H1 (cell line): Measurements from ENCODE around the gene NPC2. TPM values are rescaled to one million over a fixed set of nuclear protein-coding genes. Genes with fewer than 3 reads are reported as not detected.

Source experiments
- CTCF ChIA-PET: fragments of 300-600 bp; sonication (Branson Sonifier 250); formaldehyde crosslinking; loops from one replicate; lab custom pipeline; 2021; ENCODE audit not compliant: partially characterized antibody; lab: Charles Lee
- POLR2A ChIA-PET: fragments of 300-600 bp; sonication (Branson Sonifier 250); formaldehyde crosslinking; loops from one replicate; lab custom pipeline; 2021; ENCODE audit warnings: inconsistent platforms; ENCODE audit not compliant: partially characterized antibody; lab: Charles Lee
- DNase-seq, 2 experiments: peaks; one replicate each; pipeline versions ENCODE4 v3.0.0 to v3.0.0-alpha.2; 2010 to 2022; ENCODE audit warnings: low spot score in 2 of 2, low read depth in 1 of 2, mixed read lengths in 1 of 2
- FAIRE-seq: peaks from 2 replicates; lab custom pipeline; 2011; peaks lifted over from hg19 to GRCh38; lab: Jason Lieb, UNC
- H2AFZ ChIP-seq: 2 replicates; pipeline ENCODE4 v1.8.1; 2012; ENCODE audit warnings: low read length, inconsistent platforms
- H2AK5ac ChIP-seq: 2 replicates; pipeline ENCODE4 v1.6.1; 2013; ENCODE audit warnings: low read depth, low read length
- H2BK120ac ChIP-seq: replicated peaks from 2 replicates; pipeline ENCODE3; 2013; ENCODE audit warnings: low read depth, low read length, inconsistent platforms
- H2BK12ac ChIP-seq: 2 replicates; pipeline ENCODE4 v1.6.1; 2013; ENCODE audit warnings: low read depth, low read length
- H2BK15ac ChIP-seq: 2 replicates; pipeline ENCODE4 v1.6.1; 2013; ENCODE audit warnings: low read length
- H2BK20ac ChIP-seq: 2 replicates; pipeline ENCODE4 v1.6.1; 2013; ENCODE audit warnings: low read length
- H2BK5ac ChIP-seq: 2 replicates; pipeline ENCODE4 v1.6.1; 2013; ENCODE audit warnings: low read depth, low read length
- H3K14ac ChIP-seq: 2 replicates; pipeline ENCODE4 v1.6.1; 2013; ENCODE audit warnings: inconsistent platforms; ENCODE audit not compliant: insufficient read length
- H3K18ac ChIP-seq: 2 replicates; pipeline ENCODE4 v1.6.1; 2013; ENCODE audit warnings: low read length; ENCODE audit errors: extremely low read depth
- H3K23ac ChIP-seq: 2 replicates; pipeline ENCODE4 v1.6.1; 2013; ENCODE audit warnings: inconsistent platforms; ENCODE audit not compliant: insufficient read length
- H3K23me2 ChIP-seq: 2 replicates; pipeline ENCODE4 v1.6.1; 2013; ENCODE audit warnings: low read depth, low read length
- H3K27ac ChIP-seq: 2 replicates; pipeline ENCODE4 v1.6.1; 2011; ENCODE audit warnings: low read depth, low read length, inconsistent platforms
- H3K27me3 ChIP-seq, 4 experiments: replicated peaks in 1 of 4; 1 replicate in 1 of 4; 2 replicates in 3 of 4; pipeline versions ENCODE4 v1.6.1 to v1.8.1; 2011 to 2013; ENCODE audit warnings: low read length in 3 of 4, mild to moderate bottlenecking in 3 of 4, inconsistent platforms in 2 of 4, mixed read lengths in 2 of 4, moderate library complexity in 1 of 4; ENCODE audit not compliant: control insufficient read depth in 3 of 4, insufficient read depth in 3 of 4; ENCODE audit errors: extremely low read depth in 1 of 4
- H3K36me3 ChIP-seq, 4 experiments: 2 replicates each; pipeline versions ENCODE4 v1.6.1 to v1.8.1; 2011 to 2013; ENCODE audit warnings: mild to moderate bottlenecking in 4 of 4, low read length in 3 of 4, moderate library complexity in 2 of 4, control low read depth in 1 of 4, inconsistent platforms in 1 of 4; ENCODE audit not compliant: insufficient read depth in 4 of 4, control insufficient read depth in 2 of 4
- H3K4ac ChIP-seq: replicated peaks from 2 replicates; pipeline ENCODE3; 2013; ENCODE audit warnings: low read length, low read depth, mixed read lengths, inconsistent platforms; ENCODE audit not compliant: insufficient read length
- H3K4me1 ChIP-seq, 4 experiments: replicated peaks in 1 of 4; 1 replicate in 1 of 4; 2 replicates in 3 of 4; pipeline versions ENCODE4 v1.6.1 to v1.8.1; 2011 to 2013; ENCODE audit warnings: low read length in 3 of 4, inconsistent platforms in 2 of 4, mixed read lengths in 1 of 4; ENCODE audit not compliant: insufficient read depth in 4 of 4, control insufficient read depth in 3 of 4
- H3K4me2 ChIP-seq, 2 experiments: 2 replicates each; pipeline versions ENCODE4 v1.6.1 to v1.8.1; 2011 to 2013; ENCODE audit warnings: low read depth in 2 of 2, low read length in 2 of 2, control low read depth in 1 of 2, inconsistent platforms in 1 of 2, mild to moderate bottlenecking in 1 of 2; ENCODE audit not compliant: insufficient read depth in 1 of 2
- H3K4me3 ChIP-seq, 4 experiments: fragments of 200-600, 300-600 bp in 1 of 4; sonication (generic), shearing (Covaris generic), sonication (Bioruptor Twin) in 1 of 4; 2 replicates each; pipeline versions ENCODE4 v1.5.1 to v1.8.1; 2011 to 2016; ENCODE audit warnings: low read length in 4 of 4, low read depth in 3 of 4, control low read depth in 2 of 4, inconsistent platforms in 2 of 4, mild to moderate bottlenecking in 2 of 4, mixed read lengths in 1 of 4, moderate library complexity in 1 of 4; ENCODE audit not compliant: insufficient read depth in 2 of 4; ENCODE audit errors: extremely low read depth in 1 of 4
- H3K56ac ChIP-seq: replicated peaks from 2 replicates; pipeline ENCODE3; 2013; ENCODE audit warnings: low read depth, mild to moderate bottlenecking, mixed read lengths, low read length, inconsistent platforms; ENCODE audit not compliant: insufficient read length
- H3K79me1 ChIP-seq: 2 replicates; pipeline ENCODE4 v1.6.1; 2013; ENCODE audit warnings: low read depth, low read length, control low read depth
- H3K79me2 ChIP-seq, 2 experiments: 2 replicates each; pipeline versions ENCODE4 v1.6.1 to v1.8.1; 2012 to 2013; ENCODE audit warnings: low read length in 2 of 2, mild to moderate bottlenecking in 2 of 2, inconsistent platforms in 1 of 2; ENCODE audit not compliant: insufficient read depth in 2 of 2, control insufficient read depth in 1 of 2
- H3K9ac ChIP-seq, 4 experiments: replicated peaks in 1 of 4; 1 replicate in 1 of 4; 2 replicates in 3 of 4; pipeline versions ENCODE4 v1.6.1 to v1.8.1; 2011 to 2013; ENCODE audit warnings: low read depth in 3 of 4, low read length in 3 of 4, control low read depth in 2 of 4, mild to moderate bottlenecking in 2 of 4, moderate library complexity in 2 of 4, inconsistent platforms in 1 of 4; ENCODE audit errors: extremely low read depth in 1 of 4
- H3K9me3 ChIP-seq, 2 experiments: 2 replicates each; pipeline versions ENCODE4 v1.6.1 to v1.8.1; 2012 to 2013; ENCODE audit warnings: mild to moderate bottlenecking in 2 of 2, moderate library complexity in 2 of 2, control low read depth in 1 of 2, inconsistent platforms in 1 of 2, low read depth in 1 of 2, low read length in 1 of 2, mixed read lengths in 1 of 2; ENCODE audit not compliant: insufficient read depth in 2 of 2
- H4K20me1 ChIP-seq, 2 experiments: replicated peaks in 1 of 2; 2 replicates each; pipeline versions ENCODE3 to v1.8.1; 2011 to 2013; ENCODE audit warnings: inconsistent platforms in 2 of 2, low read length in 2 of 2, mild to moderate bottlenecking in 1 of 2; ENCODE audit not compliant: insufficient read depth in 2 of 2, control insufficient read depth in 1 of 2
- H4K5ac ChIP-seq: 2 replicates; pipeline ENCODE4 v1.6.1; 2013; ENCODE audit warnings: low read length, low read depth, mixed read lengths, inconsistent platforms; ENCODE audit not compliant: insufficient read length
- H4K8ac ChIP-seq: 2 replicates; pipeline ENCODE4 v1.8.0; 2013; ENCODE audit warnings: mild to moderate bottlenecking, moderate library complexity, low read length, inconsistent platforms; ENCODE audit not compliant: insufficient read depth; ENCODE audit errors: extremely low read depth
- H4K91ac ChIP-seq: replicated peaks from 2 replicates; pipeline ENCODE3; 2013; ENCODE audit warnings: low read length, mixed read lengths, inconsistent platforms; ENCODE audit not compliant: insufficient read length
- BACH1 ChIP-seq: IDR thresholded peaks from 2 replicates; pipeline ENCODE4 v1.6.1; 2012; ENCODE audit warnings: low read length, improper control_type of control experiment
- JUND ChIP-seq: IDR thresholded peaks from 2 replicates; pipeline ENCODE4 v1.6.1; 2011; ENCODE audit warnings: mild to moderate bottlenecking, improper control_type of control experiment, low read length
- PHF8 ChIP-seq: fragments of 200-600 bp; sonication (generic); conservative IDR thresholded peaks from 2 replicates; pipeline ENCODE4 v1.7.1; 2012; ENCODE audit warnings: low read depth, mild to moderate bottlenecking, inconsistent platforms, low read length, moderate library complexity
- POLR2A ChIP-seq, 2 experiments: IDR thresholded peaks; 1 replicate in 1 of 2; 2 replicates in 1 of 2; pipeline ENCODE4 v1.6.1; 2011; ENCODE audit warnings: low read depth in 2 of 2, low read length in 2 of 2, mild to moderate bottlenecking in 2 of 2; ENCODE audit errors: control extremely low read depth in 1 of 2
- RAD21 ChIP-seq, 2 experiments: IDR thresholded peaks in 1 of 2; conservative IDR thresholded peaks in 1 of 2; 2 replicates each; pipeline ENCODE4 v1.6.1; 2011; ENCODE audit warnings: low read depth in 2 of 2, low read length in 2 of 2, improper control_type of control experiment in 1 of 2, inconsistent platforms in 1 of 2, mild to moderate bottlenecking in 1 of 2, moderate library complexity in 1 of 2
- TAF7 ChIP-seq: optimal IDR thresholded peaks from 2 replicates; pipeline ENCODE3; 2011; ENCODE audit warnings: low read depth, mild to moderate bottlenecking, inconsistent platforms, low read length, moderate library complexity, borderline replicate concordance
- WGBS, 2 experiments: shearing (Covaris generic) in 1 of 2; methylation state at CpG; one replicate each; pipeline versions ENCODE4 v1.1.6 to v1.1.7; 2013 to 2015; ENCODE audit warnings: low lambda C conversion rate in 2 of 2, mixed read lengths in 2 of 2, inconsistent platforms in 1 of 2, low coverage in 1 of 2, missing lambda C conversion rate in 1 of 2; ENCODE audit not compliant: insufficient replicate concordance in 2 of 2, insufficient coverage in 1 of 2, insufficient read length in 1 of 2; ENCODE audit errors: extremely low coverage in 1 of 2, missing lambda C conversion rate in 1 of 2; 5-methylcytosine and 5-hydroxymethylcytosine counted together
- polyA plus RNA-seq, 7 experiments: library from polyadenylated mRNA; depleted of rRNA in 3 of 7; stranded (reverse) in 5 of 7; unstranded in 2 of 7; fragments of >200 nt in 5 of 7; fragments of 200-250 nt in 2 of 7; gene quantifications; 1 replicate in 5 of 7; 2 replicates in 1 of 7; 4 replicates in 1 of 7; pipeline versions ENCODE4 v1.2.1 to v1.2.3, GENCODE V29; 2011 to 2013; ENCODE audit warnings: missing spikeins in 2 of 7, mixed read lengths in 2 of 7
- total RNA-seq: library from RNA; stranded (reverse); fragmentation: NEBNext Ultra II Directional; extraction: Animal tissue kit (Norgen Biotek cat#: 25700); gene quantifications from 2 replicates; pipeline ENCODE4 v1.2.1, GENCODE V29; 2021
- TF ChIP-seq, protein P1 (sequence below): IDR thresholded peaks from 2 replicates; pipeline ENCODE4 v1.6.1; 2011; ENCODE audit warnings: low read depth, mild to moderate bottlenecking, low read length; ENCODE audit not compliant: insufficient read depth
- TF ChIP-seq, protein P2 (sequence below), 3 experiments: IDR thresholded peaks; 1 replicate in 2 of 3; 2 replicates in 1 of 3; pipeline versions ENCODE4 v1.5.1 to v1.6.1; 2011; ENCODE audit warnings: low read length in 3 of 3, mild to moderate bottlenecking in 3 of 3, inconsistent platforms in 2 of 3, low read depth in 1 of 3, moderate library complexity in 1 of 3; ENCODE audit not compliant: insufficient read depth in 1 of 3; ENCODE audit errors: control extremely low read depth in 1 of 3

Gene NPC2
- total and polyA plus RNA-seq, 2 of the 8 experiments (the other 6 are each of a cell fraction or from before 2014, with no cell fraction given), result 178 to 258 TPM

DNA sequence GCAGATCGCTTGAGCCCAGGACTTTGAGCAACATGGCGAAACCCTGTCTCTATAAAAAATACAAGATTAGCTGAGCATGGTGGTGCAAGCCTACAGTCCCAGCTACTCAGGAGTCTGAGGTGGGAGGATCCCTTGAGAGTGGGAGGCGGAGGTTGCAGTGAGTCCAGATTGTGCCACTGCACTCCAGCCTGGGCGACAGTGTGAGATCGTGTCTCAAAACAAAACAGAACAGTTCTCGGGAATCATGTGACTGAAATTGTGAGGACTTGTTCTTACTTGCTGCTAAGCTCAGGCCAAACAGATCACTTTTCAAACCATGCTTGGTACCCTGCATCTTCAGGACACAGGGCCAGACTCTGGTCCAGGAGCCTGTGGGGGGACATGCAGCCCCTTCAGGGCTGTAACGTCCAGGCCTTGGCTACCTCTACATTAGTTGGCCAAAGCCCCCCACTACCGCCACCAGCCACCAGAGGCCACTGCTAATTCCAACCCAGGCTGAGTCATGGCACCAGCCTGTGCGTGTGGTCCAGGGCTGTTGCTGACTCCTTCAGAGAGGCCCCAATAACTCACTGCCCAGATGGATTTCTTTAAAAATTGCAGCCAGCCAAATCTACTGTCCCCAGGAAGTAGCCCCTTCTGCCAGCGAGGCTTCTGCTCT, 33.7 kb downstream of the NPC2 start:
- H2AK5ac ChIP-seq, result no peak overlapping the region
- H2BK5ac ChIP-seq, result 0 out of 2 replicates have a peak overlapping the region, but pooled peaks have one; percentile 44
- H2BK120ac ChIP-seq, result no peak overlapping the region
- H3K36me3 ChIP-seq, result 0 out of 8 replicates have a peak, but pooled peaks cover 0 to 4% (median 0%) of the 10 kb centered on the region in 4 experiments
- CTCF ChIA-PET, result interaction anchor here (0.6 to 18.2 kb wide), 39 partner anchors 9 to 603 kb away, joined by 3 to 181 read pairs (median 7); no protein-coding TSS in a partner anchor
- no peak overlapping the region for H3K18ac ChIP-seq
- H3K23ac ChIP-seq, result no peak overlapping the region
- WGBS, 2 experiments, result 77% methylated on average over 10 of the region's 10 CpGs; no CpG with 5 or more reads in 1 of the 2 experiments
- no peak overlapping the region for H2BK20ac ChIP-seq
- no peak overlapping the region for H4K8ac ChIP-seq
- H3K23me2 ChIP-seq, result no peaks in the 10 kb centered on the region
- H4K5ac ChIP-seq, result no peak overlapping the region
- peaks cover 0 to 3% (median 2%) of the 10 kb centered on the region in 4 experiments; a peak in 5 of 7 replicates for H3K4me1 ChIP-seq
- no peak overlapping the region for H2BK15ac ChIP-seq
- no peak overlapping the region for H3K56ac ChIP-seq
- POLR2A ChIA-PET, result interaction anchor here (1.2 to 1.6 kb wide), 4 partner anchors 12 to 157 kb away, joined by 3 to 4 read pairs (median 3); partner anchors contain the start of gene ABCD4
- H3K9me3 ChIP-seq, result peaks cover 0 to 5% of the 10 kb centered on the region in 2 experiments; a peak in 3 of 4 replicates
- FAIRE-seq (peak; percentile 89), DNase-seq (peak; percentile 33 to 84)
- H3K79me2 ChIP-seq, result no peaks in the 10 kb centered on the region
- H2BK12ac ChIP-seq, result peak overlapping the region; percentile 84; the same call in 1 of the 2 replicates
- H3K4ac ChIP-seq, result no peak overlapping the region
- no peak overlapping the region for H3K14ac ChIP-seq
- H3K4me3 ChIP-seq, result no peak overlapping the region
- H4K20me1 ChIP-seq, result no peaks in the 10 kb centered on the region
- no peaks in the 10 kb centered on the region for H3K79me1 ChIP-seq
- no peaks in the 10 kb centered on the region for H3K27me3 ChIP-seq
- H4K91ac ChIP-seq, result no peak overlapping the region
- no peak overlapping the region for H3K4me2 ChIP-seq
- H3K27ac ChIP-seq, result no peak overlapping the region
- H2AFZ ChIP-seq, result no peak overlapping the region
- H3K9ac ChIP-seq, result no peak overlapping the region
- TF ChIP-seq, protein P1, sequence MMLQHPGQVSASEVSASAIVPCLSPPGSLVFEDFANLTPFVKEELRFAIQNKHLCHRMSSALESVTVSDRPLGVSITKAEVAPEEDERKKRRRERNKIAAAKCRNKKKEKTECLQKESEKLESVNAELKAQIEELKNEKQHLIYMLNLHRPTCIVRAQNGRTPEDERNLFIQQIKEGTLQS, result 0 out of 2 replicates have a peak, but pooled peaks have one; percentile 8
- no peak for TF ChIP-seq TAF7
- TF ChIP-seq BACH1, result peak; percentile 91
- peak; percentile 91 for TF ChIP-seq JUND
- TF ChIP-seq PHF8, result no peak
- TF ChIP-seq RAD21 (IDR thresholded peaks at IDR 0.05 in 1 of 2, conservative IDR thresholded peaks at IDR 0.05 in 1 of 2; ENCODE audit: low read depth in 2 of 2, low read length in 2 of 2), result peak; percentile 38 to 69; a peak in 3 of 4 replicates
- no peak for TF ChIP-seq POLR2A (IDR thresholded peaks at IDR 0.05; ENCODE audit: control extremely low read depth in 1 of 2, low read depth in 2 of 2, low read length in 2 of 2)
- TF ChIP-seq, protein P2, sequence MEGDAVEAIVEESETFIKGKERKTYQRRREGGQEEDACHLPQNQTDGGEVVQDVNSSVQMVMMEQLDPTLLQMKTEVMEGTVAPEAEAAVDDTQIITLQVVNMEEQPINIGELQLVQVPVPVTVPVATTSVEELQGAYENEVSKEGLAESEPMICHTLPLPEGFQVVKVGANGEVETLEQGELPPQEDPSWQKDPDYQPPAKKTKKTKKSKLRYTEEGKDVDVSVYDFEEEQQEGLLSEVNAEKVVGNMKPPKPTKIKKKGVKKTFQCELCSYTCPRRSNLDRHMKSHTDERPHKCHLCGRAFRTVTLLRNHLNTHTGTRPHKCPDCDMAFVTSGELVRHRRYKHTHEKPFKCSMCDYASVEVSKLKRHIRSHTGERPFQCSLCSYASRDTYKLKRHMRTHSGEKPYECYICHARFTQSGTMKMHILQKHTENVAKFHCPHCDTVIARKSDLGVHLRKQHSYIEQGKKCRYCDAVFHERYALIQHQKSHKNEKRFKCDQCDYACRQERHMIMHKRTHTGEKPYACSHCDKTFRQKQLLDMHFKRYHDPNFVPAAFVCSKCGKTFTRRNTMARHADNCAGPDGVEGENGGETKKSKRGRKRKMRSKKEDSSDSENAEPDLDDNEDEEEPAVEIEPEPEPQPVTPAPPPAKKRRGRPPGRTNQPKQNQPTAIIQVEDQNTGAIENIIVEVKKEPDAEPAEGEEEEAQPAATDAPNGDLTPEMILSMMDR (IDR thresholded peaks at IDR 0.05; ENCODE audit: control extremely low read depth in 1 of 3, insufficient read depth in 1 of 3, low read depth in 1 of 3, low read length in 3 of 3), result peak; percentile 68 to 89 (median 87)
